ENCODE measurements around the gene SLC35B1. TPM values are rescaled to one million over a fixed set of nuclear protein-coding genes. Genes with fewer than 3 reads are reported as not detected.

SLC35B1 gene, protein sequence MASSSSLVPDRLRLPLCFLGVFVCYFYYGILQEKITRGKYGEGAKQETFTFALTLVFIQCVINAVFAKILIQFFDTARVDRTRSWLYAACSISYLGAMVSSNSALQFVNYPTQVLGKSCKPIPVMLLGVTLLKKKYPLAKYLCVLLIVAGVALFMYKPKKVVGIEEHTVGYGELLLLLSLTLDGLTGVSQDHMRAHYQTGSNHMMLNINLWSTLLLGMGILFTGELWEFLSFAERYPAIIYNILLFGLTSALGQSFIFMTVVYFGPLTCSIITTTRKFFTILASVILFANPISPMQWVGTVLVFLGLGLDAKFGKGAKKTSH
- polyA plus RNA-seq (ENCODE audit: insufficient read length in 3 of 3), result 10 to 100 TPM; 85.4 to 95.6 (median 88.2) TPM

GRCh38 chr17:49707608-49708514, at the start of gene SLC35B1:
SLC35B1 (minus strand) TSS chr17:49707964; CDS start chr17:49707833, 131 bp downstream.
- peak; percentile 97 to 99 (median 99) for DNase-seq (ENCODE audit: low read depth in 3 of 3, low spot score in 2 of 3)

DNA sequence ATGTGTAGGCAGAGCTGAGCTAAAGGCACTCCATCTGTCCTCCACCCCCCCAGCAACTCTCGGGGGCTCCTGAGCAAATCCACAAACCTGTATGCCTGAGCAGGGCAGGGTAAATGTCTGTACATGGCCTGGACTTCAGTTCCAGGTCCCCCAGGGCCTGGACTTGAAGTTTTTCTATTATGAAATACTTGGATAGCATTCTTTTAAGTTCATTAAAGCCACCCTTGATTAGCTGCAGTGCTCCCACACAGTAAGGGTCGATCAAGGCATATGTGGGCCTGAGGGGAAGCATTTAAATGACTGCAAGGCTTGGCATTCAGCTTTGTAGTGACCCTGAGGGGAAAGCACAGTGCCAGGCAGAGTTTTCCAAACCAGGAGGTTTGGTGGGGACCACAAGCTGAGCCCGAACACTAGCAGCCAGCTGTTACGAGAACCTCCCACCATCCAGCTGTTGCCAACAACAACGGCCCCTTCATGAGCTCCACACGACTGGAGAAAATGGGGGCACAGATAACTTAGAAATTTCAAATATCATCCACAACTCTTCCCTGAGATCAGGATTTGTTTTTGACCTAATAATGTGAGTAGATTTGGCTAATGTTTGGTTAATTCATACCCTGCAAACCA, 49.5 kb upstream of the SLC35B1 start:
- no peak for DNase-seq (ENCODE audit: low read depth in 3 of 3, low spot score in 2 of 3)

GRCh38 chr17:49756323-49757150, 48.8 kb upstream of the SLC35B1 start:
- DNase-seq (ENCODE audit: low read depth in 3 of 3, low spot score in 2 of 3), result no peak

GRCh38 chr17:49755663-49756283, 48.0 kb upstream of the SLC35B1 start:
- DNase-seq (ENCODE audit: low read depth in 3 of 3, low spot score in 2 of 3), result no peak

DNA sequence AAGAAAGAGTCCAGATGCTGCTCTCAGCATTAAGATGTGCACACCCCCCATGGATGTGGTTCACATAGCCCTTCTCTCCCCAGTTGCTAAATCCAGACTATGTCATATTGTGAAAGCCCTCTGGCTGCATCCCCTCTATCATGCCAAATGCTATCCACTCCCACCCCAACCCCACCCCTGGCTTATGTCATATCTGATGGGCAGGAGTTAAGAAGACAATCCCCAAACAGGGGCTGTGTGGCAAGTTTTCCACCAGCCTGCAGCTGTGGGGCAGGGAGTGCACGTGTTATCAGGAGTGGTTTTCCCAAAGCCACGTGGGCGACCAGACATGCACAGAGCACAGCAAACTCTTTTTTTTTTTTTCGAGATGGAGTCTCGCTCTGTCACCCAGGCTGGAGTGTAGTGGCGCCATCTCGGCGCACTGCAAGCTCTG, 46.2 kb upstream of the SLC35B1 start:
- no peak for DNase-seq (ENCODE audit: low read depth in 3 of 3, low spot score in 2 of 3)

- DNase-seq (ENCODE audit: low read depth in 3 of 3, low spot score in 2 of 3), result no peak
These were observed 44.7 kb upstream of the SLC35B1 start for GRCh38 chr17:49752508-49752907.

GRCh38 chr17:49749730-49750129, 42.0 kb upstream of the SLC35B1 start:
- no peak for DNase-seq (ENCODE audit: low read depth in 3 of 3, low spot score in 2 of 3)

- no peak for DNase-seq (ENCODE audit: low read depth in 3 of 3, low spot score in 2 of 3)
These were observed 41.0 kb upstream of the SLC35B1 start for GRCh38 chr17:49748791-49749190.

DNA sequence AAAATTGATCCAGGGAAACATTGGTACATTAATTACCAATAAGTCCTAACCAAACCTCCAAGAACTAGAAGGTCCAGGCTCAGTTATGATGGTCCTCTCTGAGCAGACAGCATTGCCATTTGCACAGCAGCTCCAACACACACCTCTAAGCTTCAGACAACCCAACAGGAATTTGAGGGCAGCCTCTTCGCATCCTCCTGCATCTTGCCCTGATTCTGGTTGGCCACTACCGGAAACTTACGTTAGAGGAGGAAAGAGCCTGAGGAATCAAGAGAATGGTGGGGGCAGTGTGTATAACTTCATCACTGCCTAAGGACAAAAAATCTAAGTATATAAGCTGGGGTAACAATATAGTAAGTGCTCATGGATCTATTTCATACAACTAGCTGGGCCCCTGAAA, 40.5 kb upstream of the SLC35B1 start:
- DNase-seq (ENCODE audit: low read depth in 3 of 3, low spot score in 2 of 3), result no peak

GRCh38 chr17:49747632-49748031, 39.9 kb upstream of the SLC35B1 start:
- no peak for DNase-seq (ENCODE audit: low read depth in 3 of 3, low spot score in 2 of 3)

DNA sequence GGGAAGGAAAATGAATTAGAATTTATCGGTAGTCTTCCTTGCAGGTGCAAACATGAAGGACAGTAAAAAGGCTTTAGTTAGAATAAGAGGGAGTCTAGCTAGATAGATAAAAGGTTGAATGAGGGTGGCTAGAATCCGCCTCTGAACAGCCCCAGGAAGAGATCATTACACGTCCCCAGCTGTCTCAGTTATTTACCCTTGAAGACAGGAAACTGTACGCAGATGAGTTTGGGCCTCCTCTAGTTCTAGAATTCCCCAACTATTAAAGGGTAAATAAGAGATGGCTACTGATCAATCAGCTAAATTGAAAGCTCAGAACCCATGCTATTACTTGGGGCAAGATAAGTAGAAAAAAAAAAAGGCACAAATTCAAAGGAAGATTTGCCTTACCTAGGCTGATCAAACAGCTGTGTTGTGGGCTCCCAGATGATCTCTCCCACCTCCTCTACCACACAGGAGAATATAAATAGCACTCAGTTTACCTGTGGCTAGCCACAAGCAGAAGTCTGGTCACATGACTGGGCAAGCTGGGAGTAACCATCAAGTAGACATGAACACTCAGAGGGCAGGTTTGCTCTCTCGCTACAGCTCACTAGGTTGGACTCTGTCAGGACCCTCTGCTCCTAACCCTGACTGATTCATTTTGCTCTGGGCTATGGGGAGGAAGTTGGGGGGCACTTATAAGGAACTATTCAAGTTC, 39.2 kb upstream of the SLC35B1 start:
- no peak for DNase-seq (ENCODE audit: low read depth in 3 of 3, low spot score in 2 of 3)

DNA sequence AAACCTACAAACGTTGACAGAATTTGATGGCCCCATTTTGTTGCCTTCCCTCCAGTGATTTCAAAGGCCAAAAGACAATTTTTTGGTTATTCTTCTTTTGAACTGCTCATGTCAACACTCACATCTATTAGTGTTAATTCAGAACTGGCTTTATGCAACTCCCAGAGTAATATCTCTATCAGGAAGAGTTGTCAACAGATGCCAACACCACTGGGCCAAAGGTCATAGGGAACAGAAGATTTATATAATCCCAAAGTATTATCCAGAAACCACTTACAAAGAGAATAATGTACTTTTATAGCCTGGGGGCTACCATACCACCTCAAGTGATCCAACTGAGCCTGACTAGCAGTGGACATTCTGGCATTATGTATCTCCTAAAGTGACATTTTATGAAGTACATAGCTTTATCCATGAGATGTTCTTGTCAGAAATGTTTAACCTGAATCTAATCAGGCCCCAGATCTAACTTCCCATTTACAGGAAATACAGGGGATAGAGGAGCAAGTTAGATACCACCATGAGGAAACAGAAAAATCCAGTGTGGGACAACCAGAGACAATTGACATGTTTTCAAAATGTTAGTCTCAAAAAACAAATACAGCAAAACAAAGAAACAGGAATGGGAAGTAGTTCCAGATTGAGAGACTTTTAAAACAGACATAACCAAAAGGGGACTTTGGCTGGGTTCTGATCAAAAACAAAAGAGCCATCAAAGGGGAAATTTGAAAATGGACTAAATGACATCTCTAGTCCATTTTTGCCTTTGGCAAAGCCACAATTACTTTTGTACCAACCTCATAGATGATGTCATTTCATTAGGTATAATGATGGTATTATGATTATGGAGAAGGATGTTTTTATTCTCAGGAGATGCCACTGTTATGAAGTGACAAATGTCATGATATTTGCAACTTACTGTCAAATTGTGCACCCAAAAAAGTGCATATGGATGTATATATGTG, 37.7 kb upstream of the SLC35B1 start:
- DNase-seq (ENCODE audit: low read depth in 3 of 3, low spot score in 2 of 3), result no peak

DNA sequence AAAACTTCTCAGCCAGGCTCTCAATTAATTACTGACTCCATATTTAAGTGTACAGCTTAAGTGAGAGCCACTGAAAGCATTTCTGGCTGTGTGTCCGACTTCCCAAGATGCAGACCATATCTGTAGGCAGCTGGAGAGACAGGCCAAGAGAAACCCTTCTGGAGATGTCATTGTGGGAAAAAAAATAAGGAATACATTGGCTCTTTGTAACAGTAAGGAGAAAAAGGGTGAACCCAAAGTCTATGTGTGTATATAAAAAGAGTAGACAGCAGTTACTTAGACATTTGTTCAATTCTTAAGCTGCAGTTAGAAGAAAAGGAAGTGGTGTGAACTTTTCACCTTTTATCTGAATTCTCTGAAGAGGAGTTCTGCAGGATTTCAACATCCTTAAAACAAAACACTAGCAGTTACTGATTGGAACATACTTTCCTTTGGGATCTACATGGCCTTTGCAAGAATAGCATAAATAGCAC, 34.4 kb upstream of the SLC35B1 start:
- DNase-seq (ENCODE audit: low read depth in 3 of 3, low spot score in 2 of 3), result no peak

GRCh38 chr17:49741692-49742076, 33.9 kb upstream of the SLC35B1 start:
- no peak for DNase-seq (ENCODE audit: low read depth in 3 of 3, low spot score in 2 of 3)

GRCh38 chr17:49741009-49741691, 33.4 kb upstream of the SLC35B1 start:
- no peak for DNase-seq (ENCODE audit: low read depth in 3 of 3, low spot score in 2 of 3)

DNA sequence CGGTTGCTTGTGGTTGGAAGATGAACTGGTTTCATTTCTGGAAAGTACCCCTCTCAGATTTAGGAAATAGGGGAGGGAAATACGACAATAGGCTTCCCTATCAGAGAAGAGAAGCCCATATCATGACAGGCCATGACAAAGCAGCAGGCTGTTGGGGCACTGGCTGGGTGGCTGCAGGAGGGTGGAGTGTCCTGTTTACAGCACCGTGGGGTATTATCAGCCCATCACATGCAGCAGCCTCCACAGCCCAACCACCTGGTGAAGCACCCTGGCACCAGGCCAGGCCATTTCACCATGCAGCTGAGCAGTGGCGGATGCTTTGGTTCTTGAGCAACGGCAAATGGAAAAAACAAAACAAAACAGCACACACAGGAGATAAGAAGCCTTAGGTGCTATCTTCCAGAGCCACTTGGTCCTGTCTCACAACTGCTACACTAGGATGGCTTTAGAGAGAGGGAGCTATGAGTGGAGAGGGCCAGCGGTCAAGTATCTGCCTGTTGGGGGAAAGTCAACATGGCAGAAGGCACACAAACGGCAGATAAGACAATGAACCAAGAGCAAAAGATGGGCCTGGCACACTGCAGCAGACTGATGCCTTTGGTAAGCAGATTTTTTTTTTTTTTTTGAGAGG, 32.0 kb upstream of the SLC35B1 start:
- DNase-seq (ENCODE audit: low read depth in 3 of 3, low spot score in 2 of 3), result no peak

All from right renal cortex interstitium (tissue), 3 donors.